H1 (cell line): ENCODE data around the gene KLHL36. TPM values are rescaled to one million over a fixed set of nuclear protein-coding genes. Genes with fewer than 3 reads are reported as not detected.
A peak's percentile ranks its signal among the peaks of the same experiment; 100 is the strongest.

Experiments
- HDAC6 ChIP-seq: IDR thresholded peaks from one replicate; pipeline ENCODE4 v1.7.1; 2012; ENCODE audit warnings: low read depth, mild to moderate bottlenecking, inconsistent platforms, low read length, moderate library complexity
- JUND ChIP-seq: IDR thresholded peaks from 2 replicates; pipeline ENCODE4 v1.6.1; 2011; ENCODE audit warnings: mild to moderate bottlenecking, improper control_type of control experiment, low read length
- KDM4A ChIP-seq: IDR thresholded peaks from one replicate; pipeline ENCODE4 v1.7.1; 2012; ENCODE audit warnings: low read depth, mild to moderate bottlenecking, moderate library complexity, low read length, inconsistent platforms; ENCODE audit not compliant: severe bottlenecking
- POLR2A ChIP-seq, 2 experiments: IDR thresholded peaks; 1 replicate in 1 of 2; 2 replicates in 1 of 2; pipeline ENCODE4 v1.6.1; 2011; ENCODE audit warnings: low read depth in 2 of 2, low read length in 2 of 2, mild to moderate bottlenecking in 2 of 2; ENCODE audit errors: control extremely low read depth in 1 of 2
- RFX5 ChIP-seq: IDR thresholded peaks from 2 replicates; pipeline ENCODE4 v1.6.1; 2011; ENCODE audit warnings: low read depth, low read length, improper control_type of control experiment, borderline replicate concordance
- polyA plus RNA-seq, 7 experiments: library from polyadenylated mRNA; depleted of rRNA in 3 of 7; stranded (reverse) in 5 of 7; unstranded in 2 of 7; fragments of >200 nt in 5 of 7; fragments of 200-250 nt in 2 of 7; gene quantifications; 1 replicate in 5 of 7; 2 replicates in 1 of 7; 4 replicates in 1 of 7; pipeline versions ENCODE4 v1.2.1 to v1.2.3, GENCODE V29; 2011 to 2013; ENCODE audit warnings: missing spikeins in 2 of 7, mixed read lengths in 2 of 7
- total RNA-seq: library from RNA; stranded (reverse); fragmentation: NEBNext Ultra II Directional; extraction: Animal tissue kit (Norgen Biotek cat#: 25700); gene quantifications from 2 replicates; pipeline ENCODE4 v1.2.1, GENCODE V29; 2021

Gene KLHL36
- total and polyA plus RNA-seq, 2 of the 8 experiments (the other 6 are each of a cell fraction or from before 2014, with no cell fraction given), result 22.9 to 33.6 TPM

- TF ChIP-seq RFX5, result no peak
- no peak for TF ChIP-seq JUND
- TF ChIP-seq POLR2A (IDR thresholded peaks at IDR 0.05; ENCODE audit: control extremely low read depth in 1 of 2, low read depth in 2 of 2, low read length in 2 of 2), result no peak
- no peak for TF ChIP-seq HDAC6
- TF ChIP-seq KDM4A, result peak; percentile 88
Measured at GRCh38 chr16:84647828-84648594, at the start of gene KLHL36 (continued).
